NT2/D1 (cell line): ENCODE results near the gene ERMP1.

Experiments
- YY1 ChIP-seq: IDR thresholded peaks from 2 replicates; pipeline ENCODE4 v1.6.1; 2011; ENCODE audit not compliant: insufficient read length, insufficient read depth
- ZNF274 ChIP-seq: IDR thresholded peaks from 2 replicates; pipeline ENCODE4 v1.6.1; 2011; ENCODE audit warnings: mild to moderate bottlenecking, low read depth, low read length

- TF ChIP-seq YY1 (no peak), ZNF274 (no peak)
These were observed 25.9 kb upstream of the ERMP1 start for GRCh38 chr9:5858833-5859232.
